ENCODE data around the gene CCDC177.

CCDC177 gene

GRCh38 chr14:69525896-69526295 is 48.8 kb downstream of the CCDC177 start:
- no peak for DNase-seq

- DNase-seq = no peak
These were observed 52.6 kb downstream of the CCDC177 start for GRCh38 chr14:69522026-69522425.
